GM23338 (cell line): ENCODE measurements around the gene PLEKHM2. TPM values are rescaled to one million over a fixed set of nuclear protein-coding genes. Genes with fewer than 3 reads are reported as not detected.

Experiments used
- ATAC-seq: fragments of 200-7000 bp; cut with Tn5 transposase; 3 replicates; pipeline ENCODE4 v1.9.1; 2020
- DNase-seq: peaks from one replicate; pipeline ENCODE4 v3.0.0-alpha.2; 2015; ENCODE audit warnings: low spot score
- H2AFZ ChIP-seq: fragments of 200-600 bp; sonication (generic); 2 replicates; pipeline ENCODE4 v1.8.0; 2016; ENCODE audit warnings: antibody characterized with exemption, mild to moderate bottlenecking, moderate library complexity
- H3F3A ChIP-seq: fragments of 200-600 bp; sonication (generic); replicated peaks from 2 replicates; pipeline ENCODE4 v1.8.0; 2017; ENCODE audit warnings: antibody characterized with exemption, mixed run types, low read depth
- H3K27ac ChIP-seq: fragments of 200-600 bp; sonication (generic); 2 replicates; pipeline ENCODE4 v1.6.1; 2016; ENCODE audit warnings: low read depth
- H3K27me3 ChIP-seq: fragments of 200-600 bp; sonication (generic); 2 replicates; pipeline ENCODE4 v1.8.0; 2016; ENCODE audit warnings: mild to moderate bottlenecking, mixed run types, moderate library complexity; ENCODE audit not compliant: insufficient read depth
- H3K36me3 ChIP-seq: fragments of 200-600 bp; sonication (generic); 2 replicates; pipeline ENCODE4 v1.8.0; 2016; ENCODE audit warnings: mild to moderate bottlenecking; ENCODE audit not compliant: insufficient read depth
- H3K4me1 ChIP-seq: fragments of 200-600 bp; sonication (generic); 2 replicates; pipeline ENCODE4 v1.8.0; 2016; ENCODE audit warnings: mild to moderate bottlenecking, moderate library complexity; ENCODE audit not compliant: insufficient read depth
- H3K4me2 ChIP-seq: fragments of 200-600 bp; sonication (generic); 2 replicates; pipeline ENCODE4 v1.7.1; 2017; ENCODE audit warnings: mixed run types
- H3K4me3 ChIP-seq: fragments of 200-600 bp; sonication (generic); 2 replicates; pipeline ENCODE4 v1.6.1; 2016; ENCODE audit warnings: mixed run types
- H3K79me2 ChIP-seq: fragments of 200-600 bp; sonication (generic); replicated peaks from 2 replicates; pipeline ENCODE4 v1.8.0; 2017; ENCODE audit warnings: mild to moderate bottlenecking; ENCODE audit not compliant: insufficient read depth
- H3K9me2 ChIP-seq: fragments of 200-600 bp; sonication (generic); 2 replicates; pipeline ENCODE4 v1.8.0; 2017; ENCODE audit not compliant: insufficient read depth
- H4K20me1 ChIP-seq: fragments of 200-600 bp; sonication (generic); replicated peaks from 2 replicates; pipeline ENCODE4 v1.8.0; 2017; ENCODE audit warnings: mild to moderate bottlenecking; ENCODE audit not compliant: insufficient read depth
- H3K27ac Mint-ChIP-seq: 2 replicates; pipeline ENCODE4 v1.8.0; 2020; ENCODE audit warnings: inconsistent platforms, mild to moderate bottlenecking, moderate library complexity, mixed read lengths
- H3K27me3 Mint-ChIP-seq: 3 replicates; pipeline ENCODE4 v1.8.0; 2022; ENCODE audit warnings: low read depth, mild to moderate bottlenecking, moderate library complexity, mixed read lengths, inconsistent platforms; ENCODE audit not compliant: insufficient read depth, poor library complexity
- H3K36me3 Mint-ChIP-seq: 3 replicates; pipeline ENCODE4 v1.8.0; 2021; ENCODE audit warnings: low read depth, mild to moderate bottlenecking, inconsistent platforms, moderate library complexity, mixed read lengths
- H3K4me1 Mint-ChIP-seq: 3 replicates; pipeline ENCODE4 v1.8.0; 2020; ENCODE audit warnings: mild to moderate bottlenecking, inconsistent platforms, mixed read lengths
- H3K4me3 Mint-ChIP-seq: 3 replicates; pipeline ENCODE4 v1.8.0; 2021; ENCODE audit warnings: moderate library complexity, mild to moderate bottlenecking, inconsistent platforms, mixed read lengths
- H3K9me3 Mint-ChIP-seq: 3 replicates; pipeline ENCODE4 v1.8.0; 2020; ENCODE audit warnings: moderate library complexity, mild to moderate bottlenecking, inconsistent platforms, mixed read lengths
- CREB1 ChIP-seq: fragments of 250-450 bp; sonication (Bioruptor Pico); IDR thresholded peaks from 2 replicates; pipeline ENCODE4 v1.5.0; 2020; ENCODE audit warnings: low read depth, mild to moderate bottlenecking, moderate library complexity
- EZH2 ChIP-seq: fragments of 200-600 bp; sonication (generic); IDR thresholded peaks from one replicate; pipeline ENCODE4 v1.8.0; 2017; ENCODE audit warnings: antibody characterized with exemption, mild to moderate bottlenecking, low read depth; ENCODE audit not compliant: unreplicated experiment
- EZH2phosphoT487 ChIP-seq: fragments of 200-600 bp; sonication (generic); IDR thresholded peaks from one replicate; pipeline ENCODE4 v1.8.1; 2018; ENCODE audit warnings: antibody characterized with exemption; ENCODE audit not compliant: unreplicated experiment
- JUNB ChIP-seq: IDR thresholded peaks from one replicate; pipeline ENCODE4 v1.6.1; 2016; ENCODE audit warnings: antibody characterized with exemption; ENCODE audit not compliant: unreplicated experiment
- NANOG ChIP-seq: IDR thresholded peaks from 2 replicates; pipeline ENCODE4 v1.6.1; 2016; ENCODE audit warnings: antibody characterized with exemption, borderline replicate concordance
- POLR2AphosphoS5 ChIP-seq: IDR thresholded peaks from 2 replicates; pipeline ENCODE4 v1.6.1; 2016; ENCODE audit warnings: antibody characterized with exemption, low read depth
- ZNF114 ChIP-seq: fragments of 250-450 bp; sonication (Bioruptor Pico); IDR thresholded peaks from 2 replicates; pipeline ENCODE4 v1.5.0; 2020; ENCODE audit warnings: mild to moderate bottlenecking, moderate library complexity
- ZNF331 ChIP-seq: fragments of 250-450 bp; sonication (Bioruptor Pico); IDR thresholded peaks from 2 replicates; pipeline ENCODE4 v1.5.0; 2020; ENCODE audit warnings: low read depth, mild to moderate bottlenecking, moderate library complexity
- polyA plus RNA-seq: library from polyadenylated mRNA; unstranded; fragments of >200 nt; fragmentation: Nextera tagmentation; extraction: Ambion mirVana; gene quantifications from 2 replicates; pipeline ENCODE4 v1.2.1, GENCODE V29; 2016
- total RNA-seq: library from RNA; depleted of rRNA; stranded (reverse); fragments of >200 nt; shearing (Covaris generic); gene quantifications from 2 replicates; pipeline ENCODE4 v1.2.3, GENCODE V29; 2014
- TF ChIP-seq, protein P1 (sequence below): IDR thresholded peaks from 2 replicates; pipeline ENCODE4 v1.6.1; 2016; ENCODE audit warnings: antibody characterized with exemption
- TF ChIP-seq, protein P2 (sequence below): IDR thresholded peaks from one replicate; pipeline ENCODE4 v1.6.1; 2018; ENCODE audit warnings: antibody characterized with exemption; ENCODE audit not compliant: unreplicated experiment

PLEKHM2 gene
- total and polyA plus RNA-seq, 2 experiments from 2014 or later: 11.2 to 40.0 TPM

- no peak overlapping the region for H3K27ac ChIP-seq
- Mint-ChIP-seq H3K27ac (no peak overlapping the region), H3K27me3 (peaks cover 11% of the 10 kb centered on the region), H3K4me1 (peaks cover 4% of the 10 kb centered on the region; the same call in 2 of the 3 replicates), H3K36me3 (peaks cover 2% of the 10 kb centered on the region; the same call in 2 of the 3 replicates), H3K4me3 (no peak overlapping the region), H3K9me3 (no peaks in the 10 kb centered on the region)
- no peak overlapping the region for H2AFZ ChIP-seq
- TF ChIP-seq, protein P1, sequence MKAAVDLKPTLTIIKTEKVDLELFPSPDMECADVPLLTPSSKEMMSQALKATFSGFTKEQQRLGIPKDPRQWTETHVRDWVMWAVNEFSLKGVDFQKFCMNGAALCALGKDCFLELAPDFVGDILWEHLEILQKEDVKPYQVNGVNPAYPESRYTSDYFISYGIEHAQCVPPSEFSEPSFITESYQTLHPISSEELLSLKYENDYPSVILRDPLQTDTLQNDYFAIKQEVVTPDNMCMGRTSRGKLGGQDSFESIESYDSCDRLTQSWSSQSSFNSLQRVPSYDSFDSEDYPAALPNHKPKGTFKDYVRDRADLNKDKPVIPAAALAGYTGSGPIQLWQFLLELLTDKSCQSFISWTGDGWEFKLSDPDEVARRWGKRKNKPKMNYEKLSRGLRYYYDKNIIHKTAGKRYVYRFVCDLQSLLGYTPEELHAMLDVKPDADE: no peak
- TF ChIP-seq CREB1 (CRISPR knock-in tag) (no peak), EZH2 (no peak), EZH2phosphoT487 (no peak)
- TF ChIP-seq, protein P2, sequence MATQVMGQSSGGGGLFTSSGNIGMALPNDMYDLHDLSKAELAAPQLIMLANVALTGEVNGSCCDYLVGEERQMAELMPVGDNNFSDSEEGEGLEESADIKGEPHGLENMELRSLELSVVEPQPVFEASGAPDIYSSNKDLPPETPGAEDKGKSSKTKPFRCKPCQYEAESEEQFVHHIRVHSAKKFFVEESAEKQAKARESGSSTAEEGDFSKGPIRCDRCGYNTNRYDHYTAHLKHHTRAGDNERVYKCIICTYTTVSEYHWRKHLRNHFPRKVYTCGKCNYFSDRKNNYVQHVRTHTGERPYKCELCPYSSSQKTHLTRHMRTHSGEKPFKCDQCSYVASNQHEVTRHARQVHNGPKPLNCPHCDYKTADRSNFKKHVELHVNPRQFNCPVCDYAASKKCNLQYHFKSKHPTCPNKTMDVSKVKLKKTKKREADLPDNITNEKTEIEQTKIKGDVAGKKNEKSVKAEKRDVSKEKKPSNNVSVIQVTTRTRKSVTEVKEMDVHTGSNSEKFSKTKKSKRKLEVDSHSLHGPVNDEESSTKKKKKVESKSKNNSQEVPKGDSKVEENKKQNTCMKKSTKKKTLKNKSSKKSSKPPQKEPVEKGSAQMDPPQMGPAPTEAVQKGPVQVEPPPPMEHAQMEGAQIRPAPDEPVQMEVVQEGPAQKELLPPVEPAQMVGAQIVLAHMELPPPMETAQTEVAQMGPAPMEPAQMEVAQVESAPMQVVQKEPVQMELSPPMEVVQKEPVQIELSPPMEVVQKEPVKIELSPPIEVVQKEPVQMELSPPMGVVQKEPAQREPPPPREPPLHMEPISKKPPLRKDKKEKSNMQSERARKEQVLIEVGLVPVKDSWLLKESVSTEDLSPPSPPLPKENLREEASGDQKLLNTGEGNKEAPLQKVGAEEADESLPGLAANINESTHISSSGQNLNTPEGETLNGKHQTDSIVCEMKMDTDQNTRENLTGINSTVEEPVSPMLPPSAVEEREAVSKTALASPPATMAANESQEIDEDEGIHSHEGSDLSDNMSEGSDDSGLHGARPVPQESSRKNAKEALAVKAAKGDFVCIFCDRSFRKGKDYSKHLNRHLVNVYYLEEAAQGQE: no peak
- peaks cover 20% of the 10 kb centered on the region for H4K20me1 ChIP-seq
- DNase-seq (no peak), ATAC-seq (no peak)
- H3K27me3 ChIP-seq: no peaks in the 10 kb centered on the region
- H3K36me3 ChIP-seq: no peaks in the 10 kb centered on the region
- H3F3A ChIP-seq: 0 out of 2 replicates have a peak, but pooled peaks cover 8% of the 10 kb centered on the region
- H3K4me2 ChIP-seq: no peak overlapping the region
- H3K79me2 ChIP-seq: peaks cover 9% of the 10 kb centered on the region; the same call in 1 of the 2 replicates
- no peaks in the 10 kb centered on the region for H3K9me2 ChIP-seq
- H3K4me3 ChIP-seq: no peak overlapping the region
- H3K4me1 ChIP-seq: 0 out of 2 replicates have a peak, but pooled peaks cover 3% of the 10 kb centered on the region
Measured at GRCh38 chr1:15707239-15707925, 23.3 kb downstream of the PLEKHM2 start.

- Histone ChIP-seq H3K4me2 (no peak overlapping the region), H3K9me2 (no peaks in the 10 kb centered on the region), H3K36me3 (no peaks in the 10 kb centered on the region), H3K4me1 (no peaks in the 10 kb centered on the region), H2AFZ (no peak overlapping the region), H3K4me3 (no peak overlapping the region), H3K79me2 (peaks cover 9% of the 10 kb centered on the region; the same call in 1 of the 2 replicates), H3K27ac (no peak overlapping the region), H4K20me1 (peaks cover 26% of the 10 kb centered on the region), H3F3A (0 out of 2 replicates have a peak, but pooled peaks cover under 1% of the 10 kb centered on the region), H3K27me3 (no peaks in the 10 kb centered on the region)
- ATAC-seq (no peak), DNase-seq (no peak)
- Mint-ChIP-seq H3K36me3 (peaks cover 2% of the 10 kb centered on the region; the same call in 2 of the 3 replicates), H3K4me1 (no peaks in the 10 kb centered on the region), H3K9me3 (no peaks in the 10 kb centered on the region), H3K4me3 (no peak overlapping the region), H3K27ac (no peak overlapping the region), H3K27me3 (peaks cover 11% of the 10 kb centered on the region)
- TF ChIP-seq EZH2phosphoT487 (no peak), EZH2 (no peak), CREB1 (CRISPR knock-in tag) (no peak), POLR2AphosphoS5 (no peak), JUNB (no peak), NANOG (no peak), ZNF331 (no peak), ZNF114 (CRISPR knock-in tag) (no peak)
- TF ChIP-seq, protein P1: no peak
Measured at GRCh38 chr1:15708486-15709137, 24.5 kb downstream of the PLEKHM2 start.
